IPS-20b (cell line): ENCODE results near the gene JMJD1C.

Experiments used
- H3K27ac ChIP-seq: one replicate; pipeline ENCODE4 v1.5.1; 2013; ENCODE audit warnings: low read length
- H3K27me3 ChIP-seq: 2 replicates; pipeline ENCODE4 v1.6.1; 2013; ENCODE audit warnings: mild to moderate bottlenecking, low read length, inconsistent platforms; ENCODE audit not compliant: insufficient read depth
- H3K36me3 ChIP-seq: 2 replicates; pipeline ENCODE4 v1.6.1; 2013; ENCODE audit warnings: low read depth, mild to moderate bottlenecking, inconsistent platforms, low read length, moderate library complexity; ENCODE audit not compliant: insufficient read depth
- H3K4me1 ChIP-seq: 2 replicates; pipeline ENCODE4 v1.6.1; 2013; ENCODE audit warnings: mild to moderate bottlenecking, control low read depth, inconsistent platforms, low read length, moderate library complexity; ENCODE audit not compliant: insufficient read depth
- H3K4me3 ChIP-seq: 2 replicates; pipeline ENCODE4 v1.5.1; 2013; ENCODE audit warnings: mild to moderate bottlenecking, low read length, inconsistent platforms
- H3K9ac ChIP-seq: 2 replicates; pipeline ENCODE4 v1.6.1; 2013; ENCODE audit warnings: low read depth, mild to moderate bottlenecking, inconsistent platforms, low read length, moderate library complexity
- H3K9me3 ChIP-seq: 2 replicates; pipeline ENCODE4 v1.6.1; 2013; ENCODE audit warnings: mild to moderate bottlenecking, low read depth, low read length, inconsistent platforms; ENCODE audit not compliant: insufficient read depth

The JMJD1C gene

GRCh38 chr10:63125459-63125858 is 340.3 kb downstream of the JMJD1C start:
- no peak overlapping the region for H3K27ac ChIP-seq
- no peaks in the 10 kb centered on the region for H3K36me3 ChIP-seq
- no peak overlapping the region for H3K4me3 ChIP-seq

GRCh38 chr10:63123727-63124362 is 341.9 kb downstream of the JMJD1C start:
- Histone ChIP-seq H3K27ac (no peak overlapping the region), H3K4me3 (no peak overlapping the region), H3K9ac (no peak overlapping the region), H3K36me3 (no peaks in the 10 kb centered on the region), H3K4me1 (no peaks in the 10 kb centered on the region), H3K27me3 (no peaks in the 10 kb centered on the region), H3K9me3 (peaks cover 5% of the 10 kb centered on the region; the same call in 1 of the 2 replicates)

More at GRCh38 chr10:63125459-63125858, 340.3 kb downstream of the JMJD1C start:
- Histone ChIP-seq H3K4me1 (no peaks in the 10 kb centered on the region), H3K9me3 (peaks cover 5% of the 10 kb centered on the region; the same call in 1 of the 2 replicates), H3K27me3 (no peaks in the 10 kb centered on the region), H3K9ac (no peak overlapping the region)

GRCh38 chr10:63120554-63120953 is 345.2 kb downstream of the JMJD1C start:
- H3K27ac ChIP-seq, result no peak overlapping the region

GRCh38 chr10:63119041-63119440 is 346.7 kb downstream of the JMJD1C start:
- Histone ChIP-seq H3K4me3 (no peak overlapping the region), H3K9me3 (peaks cover 5% of the 10 kb centered on the region; the same call in 1 of the 2 replicates), H3K27ac (no peak overlapping the region), H3K27me3 (no peaks in the 10 kb centered on the region), H3K4me1 (no peaks in the 10 kb centered on the region), H3K36me3 (no peaks in the 10 kb centered on the region), H3K9ac (no peak overlapping the region)

More at GRCh38 chr10:63120554-63120953, 345.2 kb downstream of the JMJD1C start:
- no peaks in the 10 kb centered on the region for H3K27me3 ChIP-seq
- peaks cover 5% of the 10 kb centered on the region; the same call in 1 of the 2 replicates for H3K9me3 ChIP-seq
- no peak overlapping the region for H3K4me3 ChIP-seq
- H3K4me1 ChIP-seq, result no peaks in the 10 kb centered on the region
- H3K36me3 ChIP-seq, result no peaks in the 10 kb centered on the region
- H3K9ac ChIP-seq, result no peak overlapping the region
